Neural cell (in vitro differentiated cells): ENCODE data around the gene ZNF148. TPM values are rescaled to one million over a fixed set of nuclear protein-coding genes. Genes with fewer than 3 reads are reported as not detected.

ENCODE experiments used
- H2AFZ ChIP-seq: fragments of 200-600, 300-800 bp; sonication (generic), shearing (Covaris generic); 2 replicates; pipeline ENCODE4 v1.6.0; 2014; ENCODE audit warnings: low read depth, mild to moderate bottlenecking, antibody characterized with exemption, low read length, moderate library complexity
- H3F3A ChIP-seq: fragments of 200-600 bp; shearing (Covaris generic); 2 replicates; pipeline ENCODE4 v1.6.1; 2016; ENCODE audit warnings: mild to moderate bottlenecking, moderate library complexity, mixed read lengths, antibody characterized with exemption, low read length; ENCODE audit not compliant: insufficient read depth, poor library complexity, severe bottlenecking
- H3K27ac ChIP-seq: fragments of 200-600, 300-800 bp; sonication (generic), shearing (Covaris generic); 2 replicates; pipeline ENCODE4 v1.5.1; 2014; ENCODE audit warnings: mild to moderate bottlenecking, low read length, moderate library complexity
- H3K27me3 ChIP-seq: fragments of 300-800, 200-600 bp; sonication (generic), shearing (Covaris generic); 2 replicates; pipeline ENCODE4 v1.6.0; 2014; ENCODE audit warnings: mild to moderate bottlenecking, low read depth, low read length, moderate library complexity; ENCODE audit not compliant: insufficient read depth
- H3K36me3 ChIP-seq: fragments of 300-800, 200-600 bp; sonication (generic), shearing (Covaris generic); 2 replicates; pipeline ENCODE4 v1.5.1; 2014; ENCODE audit warnings: mild to moderate bottlenecking, antibody characterized with exemption, low read length, moderate library complexity; ENCODE audit not compliant: insufficient read depth
- H3K4me2 ChIP-seq: fragments of 300-800, 200-600 bp; sonication (generic), shearing (Covaris generic); 2 replicates; pipeline ENCODE4 v1.6.0; 2014; ENCODE audit warnings: mild to moderate bottlenecking, low read length
- H3K4me3 ChIP-seq: fragments of 300-800, 200-600 bp; sonication (generic), shearing (Covaris generic); 2 replicates; pipeline ENCODE4 v1.5.1; 2014; ENCODE audit warnings: mild to moderate bottlenecking, low read length, moderate library complexity
- H3K79me2 ChIP-seq: fragments of 200-600 bp; shearing (Covaris generic); replicated peaks from 2 replicates; pipeline ENCODE4 v1.6.0; 2014; ENCODE audit warnings: mild to moderate bottlenecking, low read length, moderate library complexity; ENCODE audit not compliant: insufficient read depth
- H3K9ac ChIP-seq: fragments of 300-800, 200-600 bp; sonication (generic), shearing (Covaris generic); 2 replicates; pipeline ENCODE4 v1.6.1; 2016; ENCODE audit warnings: mild to moderate bottlenecking, low read length, mixed read lengths
- H3K9me2 ChIP-seq: fragments of 200-600 bp; shearing (Covaris generic); 2 replicates; pipeline ENCODE4 v1.6.1; 2016; ENCODE audit warnings: mild to moderate bottlenecking, low read length, mixed read lengths; ENCODE audit not compliant: insufficient read depth
- H3K9me3 ChIP-seq: fragments of 200-600, 300-800 bp; sonication (generic), shearing (Covaris generic); 2 replicates; pipeline ENCODE4 v1.6.1; 2016; ENCODE audit warnings: mild to moderate bottlenecking, mixed run types, low read length, moderate library complexity, mixed read lengths
- H4K20me1 ChIP-seq: fragments of 200-600 bp; shearing (Covaris generic); 2 replicates; pipeline ENCODE4 v1.6.1; 2016; ENCODE audit warnings: mild to moderate bottlenecking, mixed run types; ENCODE audit not compliant: insufficient read depth
- EP300 ChIP-seq: fragments of 450-650 bp; conservative IDR thresholded peaks from 2 replicates; pipeline ENCODE4 v1.6.1; 2014; ENCODE audit warnings: antibody characterized with exemption, mild to moderate bottlenecking, moderate library complexity; ENCODE audit not compliant: poor library complexity, severe bottlenecking
- EZH2 ChIP-seq: fragments of 200-600, 300-800 bp; shearing (Covaris generic), sonication (generic); IDR thresholded peaks from 2 replicates; pipeline ENCODE4 v1.6.1; 2014; ENCODE audit warnings: antibody characterized with exemption, low read length, borderline replicate concordance, mild to moderate bottlenecking; ENCODE audit not compliant: insufficient read depth, poor library complexity, severe bottlenecking
- MXI1 ChIP-seq: fragments of 450-650 bp; conservative IDR thresholded peaks from 2 replicates; pipeline ENCODE4 v1.6.1; 2014; ENCODE audit warnings: antibody characterized with exemption, mild to moderate bottlenecking; ENCODE audit not compliant: poor library complexity, severe bottlenecking
- POLR2AphosphoS5 ChIP-seq: IDR thresholded peaks from 2 replicates; pipeline ENCODE4 v1.6.1; 2012
- RAD21 ChIP-seq: fragments of 450-650 bp; conservative IDR thresholded peaks from 2 replicates; pipeline ENCODE4 v1.6.1; 2014; ENCODE audit warnings: antibody characterized with exemption, mild to moderate bottlenecking, moderate library complexity
- SMC3 ChIP-seq: fragments of 450-650 bp; conservative IDR thresholded peaks from 2 replicates; pipeline ENCODE4 v1.6.1; 2014; ENCODE audit warnings: antibody characterized with exemption, mild to moderate bottlenecking, moderate library complexity; ENCODE audit not compliant: poor library complexity
- TAF1 ChIP-seq: IDR thresholded peaks from 2 replicates; pipeline ENCODE4 v1.6.1; 2012; ENCODE audit warnings: low read depth
- polyA plus RNA-seq: library from polyadenylated mRNA; depleted of rRNA; stranded (reverse); fragments of >200 nt; gene quantifications from 2 replicates; pipeline ENCODE4 v1.2.3, GENCODE V29; 2014
- TF ChIP-seq, protein P1 (sequence below): IDR thresholded peaks from 2 replicates; pipeline ENCODE4 v1.6.1; 2012; ENCODE audit warnings: borderline replicate concordance
- TF ChIP-seq, protein P2 (sequence below): fragments of 450-650 bp; IDR thresholded peaks from 2 replicates; pipeline ENCODE4 v1.5.1; 2014; ENCODE audit warnings: antibody characterized with exemption, mild to moderate bottlenecking, moderate library complexity; ENCODE audit not compliant: poor library complexity, severe bottlenecking

The ZNF148 gene
- polyA plus RNA-seq, 1 donor from 2014 or later = 16.9 TPM

DNA sequence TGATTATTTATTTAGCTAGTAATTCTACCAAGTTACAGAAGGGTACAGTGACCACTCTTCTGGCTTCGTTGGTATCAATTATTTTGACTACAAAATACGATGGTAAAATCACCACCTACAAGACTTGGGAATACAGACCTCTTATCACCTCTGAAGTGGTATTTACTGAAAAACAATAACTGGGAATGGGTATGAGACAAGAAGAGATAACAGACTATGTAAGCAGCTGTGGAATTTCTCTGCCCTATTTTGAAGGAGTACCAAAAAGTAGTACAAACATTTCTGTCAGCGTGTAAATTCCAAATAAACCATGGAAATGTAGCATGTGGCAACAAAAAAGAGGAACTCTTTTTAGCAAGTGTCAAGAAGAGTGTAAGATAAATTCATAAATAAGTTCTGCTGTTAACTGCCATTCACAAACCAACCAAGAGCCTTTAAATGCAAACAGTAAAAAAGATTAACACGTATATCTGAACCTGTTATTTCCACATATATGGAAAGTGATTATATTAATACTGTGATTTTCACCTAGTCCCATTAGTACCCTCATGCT, 85.6 kb downstream of the ZNF148 start:
- Histone ChIP-seq H3K9me2 (no peaks in the 10 kb centered on the region), H3K27ac (no peak overlapping the region), H3K4me3 (no peak overlapping the region), H4K20me1 (no peaks in the 10 kb centered on the region), H3K36me3 (no peaks in the 10 kb centered on the region), H3K9ac (no peak overlapping the region), H3F3A (no peaks in the 10 kb centered on the region), H3K9me3 (no peaks in the 10 kb centered on the region), H3K27me3 (no peaks in the 10 kb centered on the region), H3K79me2 (peaks cover 5% of the 10 kb centered on the region), H3K4me2 (no peak overlapping the region), H2AFZ (no peak overlapping the region)
- no peak for TF ChIP-seq SMC3
- TF ChIP-seq POLR2AphosphoS5 = no peak
- TF ChIP-seq, protein P1, sequence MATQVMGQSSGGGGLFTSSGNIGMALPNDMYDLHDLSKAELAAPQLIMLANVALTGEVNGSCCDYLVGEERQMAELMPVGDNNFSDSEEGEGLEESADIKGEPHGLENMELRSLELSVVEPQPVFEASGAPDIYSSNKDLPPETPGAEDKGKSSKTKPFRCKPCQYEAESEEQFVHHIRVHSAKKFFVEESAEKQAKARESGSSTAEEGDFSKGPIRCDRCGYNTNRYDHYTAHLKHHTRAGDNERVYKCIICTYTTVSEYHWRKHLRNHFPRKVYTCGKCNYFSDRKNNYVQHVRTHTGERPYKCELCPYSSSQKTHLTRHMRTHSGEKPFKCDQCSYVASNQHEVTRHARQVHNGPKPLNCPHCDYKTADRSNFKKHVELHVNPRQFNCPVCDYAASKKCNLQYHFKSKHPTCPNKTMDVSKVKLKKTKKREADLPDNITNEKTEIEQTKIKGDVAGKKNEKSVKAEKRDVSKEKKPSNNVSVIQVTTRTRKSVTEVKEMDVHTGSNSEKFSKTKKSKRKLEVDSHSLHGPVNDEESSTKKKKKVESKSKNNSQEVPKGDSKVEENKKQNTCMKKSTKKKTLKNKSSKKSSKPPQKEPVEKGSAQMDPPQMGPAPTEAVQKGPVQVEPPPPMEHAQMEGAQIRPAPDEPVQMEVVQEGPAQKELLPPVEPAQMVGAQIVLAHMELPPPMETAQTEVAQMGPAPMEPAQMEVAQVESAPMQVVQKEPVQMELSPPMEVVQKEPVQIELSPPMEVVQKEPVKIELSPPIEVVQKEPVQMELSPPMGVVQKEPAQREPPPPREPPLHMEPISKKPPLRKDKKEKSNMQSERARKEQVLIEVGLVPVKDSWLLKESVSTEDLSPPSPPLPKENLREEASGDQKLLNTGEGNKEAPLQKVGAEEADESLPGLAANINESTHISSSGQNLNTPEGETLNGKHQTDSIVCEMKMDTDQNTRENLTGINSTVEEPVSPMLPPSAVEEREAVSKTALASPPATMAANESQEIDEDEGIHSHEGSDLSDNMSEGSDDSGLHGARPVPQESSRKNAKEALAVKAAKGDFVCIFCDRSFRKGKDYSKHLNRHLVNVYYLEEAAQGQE = no peak
- TF ChIP-seq TAF1 = no peak
- TF ChIP-seq EZH2 = no peak
- TF ChIP-seq MXI1 = no peak
- TF ChIP-seq EP300 = no peak
- TF ChIP-seq RAD21 = no peak
- TF ChIP-seq, protein P2, sequence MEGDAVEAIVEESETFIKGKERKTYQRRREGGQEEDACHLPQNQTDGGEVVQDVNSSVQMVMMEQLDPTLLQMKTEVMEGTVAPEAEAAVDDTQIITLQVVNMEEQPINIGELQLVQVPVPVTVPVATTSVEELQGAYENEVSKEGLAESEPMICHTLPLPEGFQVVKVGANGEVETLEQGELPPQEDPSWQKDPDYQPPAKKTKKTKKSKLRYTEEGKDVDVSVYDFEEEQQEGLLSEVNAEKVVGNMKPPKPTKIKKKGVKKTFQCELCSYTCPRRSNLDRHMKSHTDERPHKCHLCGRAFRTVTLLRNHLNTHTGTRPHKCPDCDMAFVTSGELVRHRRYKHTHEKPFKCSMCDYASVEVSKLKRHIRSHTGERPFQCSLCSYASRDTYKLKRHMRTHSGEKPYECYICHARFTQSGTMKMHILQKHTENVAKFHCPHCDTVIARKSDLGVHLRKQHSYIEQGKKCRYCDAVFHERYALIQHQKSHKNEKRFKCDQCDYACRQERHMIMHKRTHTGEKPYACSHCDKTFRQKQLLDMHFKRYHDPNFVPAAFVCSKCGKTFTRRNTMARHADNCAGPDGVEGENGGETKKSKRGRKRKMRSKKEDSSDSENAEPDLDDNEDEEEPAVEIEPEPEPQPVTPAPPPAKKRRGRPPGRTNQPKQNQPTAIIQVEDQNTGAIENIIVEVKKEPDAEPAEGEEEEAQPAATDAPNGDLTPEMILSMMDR = no peak

DNA sequence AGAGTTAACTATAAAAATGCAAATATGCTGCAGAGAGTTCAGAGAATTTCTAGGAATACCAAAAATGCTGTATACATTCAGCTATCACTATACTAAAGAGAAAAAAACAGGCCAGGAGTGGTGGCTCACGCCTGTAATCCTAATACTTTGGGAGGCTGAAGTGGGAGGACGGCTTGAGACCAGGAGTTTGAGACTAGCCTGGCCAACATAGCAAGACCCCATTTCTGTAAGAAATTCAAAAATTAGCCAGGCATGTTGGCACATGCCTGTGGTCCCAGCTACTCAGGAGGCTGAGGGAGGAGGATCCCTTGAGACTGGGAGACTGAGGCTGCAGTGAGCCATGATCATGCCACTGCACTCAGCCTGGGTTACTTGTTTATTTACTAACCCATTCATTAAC, 87.9 kb downstream of the ZNF148 start:
- Histone ChIP-seq H4K20me1 (no peaks in the 10 kb centered on the region), H3K79me2 (no peaks in the 10 kb centered on the region), H2AFZ (no peak overlapping the region), H3K4me2 (no peak overlapping the region), H3K36me3 (no peaks in the 10 kb centered on the region), H3F3A (no peaks in the 10 kb centered on the region), H3K9me3 (no peaks in the 10 kb centered on the region), H3K9me2 (no peaks in the 10 kb centered on the region), H3K4me3 (no peak overlapping the region), H3K27me3 (no peaks in the 10 kb centered on the region), H3K27ac (no peak overlapping the region), H3K9ac (no peak overlapping the region)
- TF ChIP-seq EP300 = no peak
- TF ChIP-seq, protein P2 = no peak
- no peak for TF ChIP-seq POLR2AphosphoS5
- no peak for TF ChIP-seq TAF1
- no peak for TF ChIP-seq SMC3
- no peak for TF ChIP-seq EZH2
- no peak for TF ChIP-seq MXI1
- TF ChIP-seq, protein P1 = no peak
- TF ChIP-seq RAD21 = no peak
